A549 (cell line): ENCODE measurements around the gene SNTG2. TPM values are rescaled to one million over a fixed set of nuclear protein-coding genes. Genes with fewer than 3 reads are reported as not detected.
A peak's percentile ranks its signal among the peaks of the same experiment; 100 is the strongest.

Source experiments
- ATAC-seq, 2 experiments: fragments of 200-7000 bp in 1 of 2; fragments of >200 bp in 1 of 2; cut with Nextera tagmentation in 1 of 2; cut with Tn5 transposase in 1 of 2; 3 replicates each; pipeline versions ENCODE4 v1.8.0 to v1.9.1; 2018 to 2020; ENCODE audit warnings: mild to moderate bottlenecking in 1 of 2, moderate library complexity in 1 of 2
- CTCF ChIA-PET: fragments of 300-600 bp; sonication (Branson Sonifier 250); formaldehyde crosslinking; extraction: SDS; loops from one replicate; lab custom pipeline; 2021; ENCODE audit warnings: antibody characterized with exemption, inconsistent platforms; lab: Yijun Ruan, JAX
- POLR2A ChIA-PET: fragments of 350-600 bp; formaldehyde crosslinking; extraction: SDS; loops from one replicate; lab custom pipeline; 2021; ENCODE audit warnings: antibody characterized with exemption, inconsistent platforms; lab: Yijun Ruan, JAX
- DNase-seq, 2 experiments: peaks; one replicate each; pipeline versions ENCODE4 v3.0.0 to v3.0.0-alpha.2; 2011 to 2016; ENCODE audit warnings: low read depth in 1 of 2, low spot score in 1 of 2
- FAIRE-seq: peaks from 2 replicates; lab custom pipeline; 2011; peaks lifted over from hg19 to GRCh38; lab: Jason Lieb, UNC
- H3K27ac ChIP-seq, 2 experiments: fragments of >200 bp; sonication (Bioruptor Twin); formaldehyde crosslinking; 3 replicates each; pipeline ENCODE4 v1.5.1; 2016 to 2017
- H3K4me1 ChIP-seq: fragments of >200 bp; sonication (Bioruptor Twin); formaldehyde crosslinking; 3 replicates; pipeline ENCODE4 v1.6.1; 2016
- H3K4me2 ChIP-seq: fragments of >200 bp; sonication (Bioruptor Twin); formaldehyde crosslinking; 3 replicates; pipeline ENCODE4 v1.6.1; 2016
- H3K4me3 ChIP-seq: fragments of >200 bp; sonication (Bioruptor Twin); formaldehyde crosslinking; 3 replicates; pipeline ENCODE4 v1.5.1; 2016
- H3K9me3 ChIP-seq: fragments of >200 bp; sonication (Bioruptor Twin); formaldehyde crosslinking; 3 replicates; pipeline ENCODE4 v1.6.1; 2016
- BCL3 ChIP-seq: fragments of >200 bp; sonication (Bioruptor Twin); formaldehyde crosslinking; IDR thresholded peaks from 3 replicates; pipeline ENCODE4 v1.6.1; 2016
- CHD2 ChIP-seq: fragments of 150-350 bp; IDR thresholded peaks from 2 replicates; pipeline ENCODE4 v1.6.1; 2014; ENCODE audit warnings: low read length; ENCODE audit not compliant: partially characterized antibody
- CTCF ChIP-seq: fragments of >200 bp; sonication (Bioruptor Twin); formaldehyde crosslinking; IDR thresholded peaks from 3 replicates; pipeline ENCODE4 v1.5.1; 2016
- E2F6 ChIP-seq: IDR thresholded peaks from 2 replicates; pipeline ENCODE4 v1.6.1; 2012; ENCODE audit warnings: low read depth, borderline replicate concordance
- EHMT2 ChIP-seq: fragments of 200-600 bp; sonication (generic); IDR thresholded peaks from 2 replicates; pipeline ENCODE4 v1.6.1; 2016; ENCODE audit warnings: antibody characterized with exemption, low read depth, mild to moderate bottlenecking, moderate library complexity
- FOSB ChIP-seq: fragments of 250-450 bp; sonication (Bioruptor Pico); IDR thresholded peaks from 2 replicates; pipeline ENCODE4 v1.5.0; 2020; ENCODE audit warnings: mild to moderate bottlenecking, moderate library complexity
- FOSL2 ChIP-seq, 2 experiments: fragments of 450-650 bp in 1 of 2; fragments of >200 bp in 1 of 2; sonication (Bioruptor Twin) in 1 of 2; formaldehyde crosslinking; IDR thresholded peaks; 2 replicates each; pipeline versions ENCODE4 v1.5.0 to v1.6.1; 2016 to 2020; ENCODE audit warnings: mild to moderate bottlenecking in 1 of 2, moderate library complexity in 1 of 2
- FOXS1 ChIP-seq: fragments of 250-450 bp; sonication (Bioruptor Pico); IDR thresholded peaks from 2 replicates; pipeline ENCODE4 v1.5.0; 2020; ENCODE audit warnings: mild to moderate bottlenecking, moderate library complexity
- HEYL ChIP-seq: fragments of 250-450 bp; sonication (Bioruptor Pico); IDR thresholded peaks from 2 replicates; pipeline ENCODE4 v1.8.0; 2021; ENCODE audit warnings: mild to moderate bottlenecking, moderate library complexity
- HMGXB4 ChIP-seq: fragments of 250-450 bp; sonication (Bioruptor Pico); IDR thresholded peaks from 2 replicates; pipeline ENCODE4 v1.5.0; 2021; ENCODE audit warnings: mild to moderate bottlenecking, moderate library complexity, borderline replicate concordance
- HOXB13 ChIP-seq: fragments of 250-450 bp; sonication (Bioruptor Pico); IDR thresholded peaks from 2 replicates; pipeline ENCODE4 v1.5.0; 2020; ENCODE audit warnings: low read depth, mild to moderate bottlenecking, moderate library complexity
- HOXB5 ChIP-seq: fragments of 250-450 bp; sonication (Bioruptor Pico); IDR thresholded peaks from 2 replicates; pipeline ENCODE4 v1.5.0; 2020; ENCODE audit warnings: mild to moderate bottlenecking, moderate library complexity
- JUN ChIP-seq, 2 experiments: fragments of >200 bp; sonication (Bioruptor Twin); formaldehyde crosslinking; IDR thresholded peaks; 2 replicates in 1 of 2; 3 replicates in 1 of 2; pipeline ENCODE4 v1.6.1; 2016 to 2017
- KDM1A ChIP-seq: fragments of 200-600 bp; sonication (generic); IDR thresholded peaks from 2 replicates; pipeline ENCODE4 v1.6.1; 2016; ENCODE audit warnings: low read depth, mild to moderate bottlenecking
- KDM5A ChIP-seq: fragments of 200-600 bp; sonication (generic); IDR thresholded peaks from 2 replicates; pipeline ENCODE4 v1.6.1; 2016; ENCODE audit warnings: antibody characterized with exemption, mild to moderate bottlenecking
- MAFK ChIP-seq: fragments of 450-650 bp; IDR thresholded peaks from 2 replicates; pipeline ENCODE4 v1.6.1; 2014; ENCODE audit not compliant: partially characterized antibody
- MYC ChIP-seq: IDR thresholded peaks from 2 replicates; pipeline ENCODE4 v1.6.1; 2012; ENCODE audit warnings: mild to moderate bottlenecking, inconsistent platforms, low read length, improper control_type of control experiment, borderline replicate concordance
- NFE2L2 ChIP-seq: fragments of 150-350 bp; conservative IDR thresholded peaks from 2 replicates; pipeline ENCODE4 v1.6.1; 2014; ENCODE audit warnings: low read length
- NPAS2 ChIP-seq: fragments of 250-450 bp; sonication (Bioruptor Pico); IDR thresholded peaks from 2 replicates; pipeline ENCODE4 v1.8.0; 2022; ENCODE audit warnings: mild to moderate bottlenecking, moderate library complexity, borderline replicate concordance
- PHF8 ChIP-seq: fragments of 200-600 bp; sonication (generic); IDR thresholded peaks from 2 replicates; pipeline ENCODE4 v1.6.1; 2016; ENCODE audit warnings: low read depth, mild to moderate bottlenecking, antibody characterized with exemption, moderate library complexity, borderline replicate concordance
- POLR2A ChIP-seq: IDR thresholded peaks from 2 replicates; pipeline ENCODE4 v1.6.1; 2012; ENCODE audit warnings: mild to moderate bottlenecking, low read length
- RAD21 ChIP-seq, 2 experiments: fragments of >200 bp in 1 of 2; sonication (Bioruptor Twin) in 1 of 2; formaldehyde crosslinking in 1 of 2; IDR thresholded peaks in 1 of 2; conservative IDR thresholded peaks in 1 of 2; 2 replicates in 1 of 2; 3 replicates in 1 of 2; pipeline ENCODE4 v1.6.1; 2012 to 2018; ENCODE audit warnings: inconsistent platforms in 1 of 2
- RFX5 ChIP-seq: fragments of 450-650 bp; IDR thresholded peaks from 2 replicates; pipeline ENCODE4 v1.7.1; 2014; ENCODE audit warnings: antibody characterized with exemption, mild to moderate bottlenecking, moderate library complexity
- USF2 ChIP-seq: fragments of 450-650 bp; IDR thresholded peaks from 2 replicates; pipeline ENCODE4 v1.6.1; 2014; ENCODE audit warnings: antibody characterized with exemption
- ZFP36 ChIP-seq: fragments of 450-650 bp; IDR thresholded peaks from 2 replicates; pipeline ENCODE4 v1.6.1; 2014; ENCODE audit warnings: borderline replicate concordance; ENCODE audit not compliant: partially characterized antibody
- WGBS: methylation state at CpG from one replicate; pipeline ENCODE4 v1.1.6; 2017; ENCODE audit errors: missing lambda C conversion rate; 5-methylcytosine and 5-hydroxymethylcytosine counted together
- polyA plus RNA-seq, 4 experiments: library from polyadenylated mRNA; depleted of rRNA in 3 of 4; stranded (reverse); fragments of >200 nt; fragmentation: RNase III in 1 of 4; extraction: RNeasy Plus Mini Kit Qiagen cat#74134 plus additional on column Dnase treatment in 1 of 4; gene quantifications; 2 replicates in 3 of 4; 3 replicates in 1 of 4; pipeline ENCODE4 v1.2.3, GENCODE V29; 2011 to 2017

Gene SNTG2
- polyA plus RNA-seq, 2 of the 4 experiments (the other 2 are of a cell fraction), result not detected

- FAIRE-seq, result no peak
- no peak overlapping the region for H3K4me3 ChIP-seq
- DNase-seq, result no peak
- H3K4me1 ChIP-seq, result no peaks in the 10 kb centered on the region
- H3K9me3 ChIP-seq, result no peaks in the 10 kb centered on the region
- POLR2A ChIA-PET, result no interaction called here
- WGBS, result 21% methylated on average over 10 of the region's 10 CpGs
- ATAC-seq, result no peak
- TF ChIP-seq KDM5A, result no peak
- no peak for TF ChIP-seq HMGXB4
- TF ChIP-seq RAD21 (conservative IDR thresholded peaks at IDR 0.05 in 1 of 2, IDR thresholded peaks at IDR 0.05 in 1 of 2), result no peak
- TF ChIP-seq BCL3, result no peak
- TF ChIP-seq CTCF, result no peak
- no peak for TF ChIP-seq KDM1A
- no peak for TF ChIP-seq USF2
- TF ChIP-seq MAFK, result no peak
- TF ChIP-seq EHMT2, result no peak
- no peak for TF ChIP-seq CHD2
- no peak for TF ChIP-seq PHF8
- no peak for TF ChIP-seq NPAS2 (CRISPR knock-in tag)
- TF ChIP-seq MYC, result no peak
- TF ChIP-seq E2F6, result no peak
- no peak for TF ChIP-seq HEYL (CRISPR knock-in tag)
- no peak for TF ChIP-seq ZFP36
- no peak for TF ChIP-seq HOXB5 (CRISPR knock-in tag)
- no peak for TF ChIP-seq RFX5
- TF ChIP-seq FOXS1 (CRISPR knock-in tag), result no peak
- H3K27ac ChIP-seq, result no peak overlapping the region
- H3K4me2 ChIP-seq, result no peak overlapping the region
- CTCF ChIA-PET, result no interaction called here
Measured at GRCh38 chr2:1249897-1250687, 299.4 kb downstream of the SNTG2 start.

- 11% methylated on average over 5 of the region's 5 CpGs for WGBS
- ChIA-PET CTCF (no interaction called here), POLR2A (no interaction called here)
- TF ChIP-seq NPAS2 (CRISPR knock-in tag) (no peak), NFE2L2 (no peak), JUN (IDR thresholded peaks at IDR 0.05) (no peak), KDM5A (no peak), FOSB (CRISPR knock-in tag) (no peak), BCL3 (no peak), FOSL2 (IDR thresholded peaks at IDR 0.05) (no peak), FOSL2 (CRISPR knock-in tag; IDR thresholded peaks at IDR 0.05) (no peak), POLR2A (0 out of 2 replicates have a peak, but pooled peaks have one; percentile 13), HOXB13 (CRISPR knock-in tag) (no peak)
- H3K4me3 ChIP-seq, result no peak overlapping the region
- FAIRE-seq (no peak), ATAC-seq (no peak), DNase-seq (no peak)
- no peak overlapping the region for H3K27ac ChIP-seq
- H3K4me1 ChIP-seq, result no peaks in the 10 kb centered on the region
- H3K4me2 ChIP-seq, result no peak overlapping the region
- no peaks in the 10 kb centered on the region for H3K9me3 ChIP-seq
Measured at GRCh38 chr2:1251520-1251919, 300.9 kb downstream of the SNTG2 start.
